Glomerular visceral epithelial cell (primary cell): ENCODE data around the gene CHCHD1.
A peak's percentile ranks its signal among the peaks of the same experiment; 100 is the strongest.
"Not testable (repeated sequence)": the region's sequence is repeated elsewhere in the genome, so short reads cannot be mapped to it uniquely, and the experiment has no call there.

Experiments used
- DNase-seq: peaks from one replicate; pipeline ENCODE4 v3.0.0-alpha.2; 2016; ENCODE audit errors: extremely low spot score

CHCHD1 gene

DNA sequence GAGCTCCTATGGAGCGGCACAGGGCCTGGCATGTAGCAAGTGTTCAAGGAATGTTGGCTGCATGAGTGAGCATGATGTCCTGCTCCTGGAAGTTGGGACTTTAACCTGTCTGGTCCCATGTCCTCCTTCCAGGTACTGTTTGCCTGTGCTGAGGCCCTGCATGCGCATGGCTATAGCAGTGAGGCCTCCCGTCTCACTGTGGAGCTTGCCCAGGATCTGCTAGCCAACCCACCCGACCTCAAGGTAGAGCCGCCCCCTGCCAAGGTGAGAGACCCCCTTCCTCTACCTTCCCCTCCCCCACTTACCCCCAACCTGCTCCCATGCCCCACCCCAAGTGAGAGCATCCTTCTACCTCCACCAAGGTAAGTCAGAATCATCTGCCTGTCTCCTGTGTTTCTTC, 11.6 kb downstream of the CHCHD1 start:
- DNase-seq: no peak

GRCh38 chr10:73795491-73795890, 13.6 kb downstream of the CHCHD1 start:
- not testable (repeated sequence) for DNase-seq

DNA sequence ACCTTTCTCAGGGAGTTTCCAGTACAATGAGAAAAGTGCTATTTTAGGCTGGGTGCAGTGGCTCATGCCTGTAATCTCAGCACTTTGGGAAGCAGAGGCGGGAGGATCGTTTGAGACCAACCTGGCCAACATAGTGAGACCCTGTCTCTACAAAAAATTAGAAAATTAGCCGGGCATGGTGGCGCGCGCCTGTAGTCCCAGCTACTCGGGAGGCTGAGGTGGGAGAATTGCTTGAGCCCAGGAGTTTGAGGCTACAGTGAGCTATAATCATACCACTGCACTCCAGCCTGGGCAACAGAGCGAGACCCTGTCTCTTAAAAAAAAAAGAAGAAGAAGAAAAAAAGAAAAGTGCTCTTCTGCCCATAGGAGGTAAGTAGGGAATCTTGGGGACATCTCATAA, 14.2 kb downstream of the CHCHD1 start:
- DNase-seq: not testable (repeated sequence)

- no peak for DNase-seq
Measured at GRCh38 chr10:73796766-73797165, 14.9 kb downstream of the CHCHD1 start.

DNA sequence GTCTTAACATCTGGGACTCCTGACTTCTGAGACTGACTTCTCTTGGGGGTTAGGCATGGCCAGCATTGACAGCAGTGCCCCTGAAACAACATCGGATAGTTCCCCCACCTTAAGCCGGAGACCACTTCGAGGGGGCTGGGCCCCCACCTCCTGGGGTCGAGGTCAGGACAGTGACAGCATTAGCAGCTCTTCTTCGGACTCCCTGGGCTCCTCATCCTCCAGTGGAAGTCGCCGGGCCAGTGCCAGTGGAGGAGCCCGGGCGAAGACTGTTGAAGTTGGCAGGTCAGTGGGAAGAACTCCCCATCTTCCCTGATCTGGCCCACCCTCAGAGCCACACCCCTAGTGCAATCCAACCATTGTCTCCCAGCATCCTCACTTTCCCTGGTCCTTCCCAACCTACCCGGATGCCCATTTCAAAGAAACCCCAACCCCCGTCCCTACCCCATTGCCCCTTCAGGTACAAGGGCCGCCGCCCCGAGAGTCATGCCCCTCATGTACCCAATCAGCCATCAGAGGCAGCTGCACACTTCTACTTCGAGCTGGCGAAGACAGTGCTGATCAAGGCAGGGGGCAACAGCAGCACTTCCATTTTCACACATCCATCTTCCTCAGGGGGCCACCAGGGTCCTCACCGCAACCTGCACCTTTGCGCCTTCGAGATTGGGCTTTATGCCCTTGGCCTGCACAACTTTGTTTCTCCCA, 15.6 kb downstream of the CHCHD1 start:
- no peak for DNase-seq

DNA sequence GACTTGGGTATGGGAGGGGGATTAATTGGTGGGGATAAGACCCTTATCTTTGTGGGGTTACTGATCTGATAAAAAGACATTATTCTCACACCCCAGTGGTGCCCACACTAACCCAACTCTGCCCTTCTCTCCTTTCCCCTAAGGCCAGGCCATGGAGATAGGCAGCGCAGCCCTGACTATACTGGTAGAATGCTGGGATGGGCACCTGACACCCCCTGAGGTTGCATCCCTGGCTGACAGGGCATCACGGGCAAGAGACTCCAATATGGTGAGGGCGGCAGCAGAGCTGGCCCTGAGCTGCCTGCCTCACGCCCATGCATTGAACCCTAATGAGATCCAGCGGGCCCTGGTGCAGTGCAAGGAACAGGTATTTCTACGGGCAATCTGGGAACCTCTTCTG, 16.2 kb downstream of the CHCHD1 start:
- DNase-seq: no peak

DNA sequence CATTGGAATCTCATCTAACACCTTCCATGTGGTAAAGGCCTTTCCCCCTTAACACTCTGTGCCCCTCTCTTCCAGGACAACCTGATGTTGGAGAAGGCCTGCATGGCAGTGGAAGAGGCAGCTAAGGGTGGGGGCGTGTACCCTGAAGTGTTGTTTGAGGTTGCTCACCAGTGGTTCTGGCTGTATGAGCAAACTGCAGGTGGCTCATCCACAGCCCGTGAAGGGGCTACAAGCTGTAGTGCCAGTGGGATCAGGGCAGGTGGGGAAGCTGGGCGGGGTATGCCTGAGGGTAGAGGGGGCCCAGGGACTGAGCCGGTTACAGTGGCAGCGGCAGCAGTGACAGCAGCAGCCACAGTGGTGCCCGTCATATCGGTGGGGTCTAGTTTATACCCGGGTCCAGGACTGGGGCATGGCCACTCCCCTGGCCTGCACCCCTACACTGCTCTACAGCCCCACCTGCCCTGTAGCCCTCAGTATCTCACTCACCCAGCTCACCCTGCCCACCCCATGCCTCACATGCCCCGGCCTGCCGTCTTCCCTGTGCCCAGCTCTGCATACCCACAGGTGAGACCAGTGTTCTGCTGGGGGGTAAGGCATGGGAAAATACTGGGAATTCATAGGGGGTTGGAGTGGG, 17.2 kb downstream of the CHCHD1 start:
- no peak for DNase-seq

GRCh38 chr10:73799899-73800559, 18.2 kb downstream of the CHCHD1 start:
- no peak for DNase-seq

- no peak for DNase-seq
Measured at GRCh38 chr10:73800560-73801252, 18.9 kb downstream of the CHCHD1 start.

GRCh38 chr10:73801253-73801590, 19.4 kb downstream of the CHCHD1 start:
- DNase-seq: no peak

- DNase-seq: no peak
Measured at GRCh38 chr10:73802276-73802991, 20.6 kb downstream of the CHCHD1 start.

DNA sequence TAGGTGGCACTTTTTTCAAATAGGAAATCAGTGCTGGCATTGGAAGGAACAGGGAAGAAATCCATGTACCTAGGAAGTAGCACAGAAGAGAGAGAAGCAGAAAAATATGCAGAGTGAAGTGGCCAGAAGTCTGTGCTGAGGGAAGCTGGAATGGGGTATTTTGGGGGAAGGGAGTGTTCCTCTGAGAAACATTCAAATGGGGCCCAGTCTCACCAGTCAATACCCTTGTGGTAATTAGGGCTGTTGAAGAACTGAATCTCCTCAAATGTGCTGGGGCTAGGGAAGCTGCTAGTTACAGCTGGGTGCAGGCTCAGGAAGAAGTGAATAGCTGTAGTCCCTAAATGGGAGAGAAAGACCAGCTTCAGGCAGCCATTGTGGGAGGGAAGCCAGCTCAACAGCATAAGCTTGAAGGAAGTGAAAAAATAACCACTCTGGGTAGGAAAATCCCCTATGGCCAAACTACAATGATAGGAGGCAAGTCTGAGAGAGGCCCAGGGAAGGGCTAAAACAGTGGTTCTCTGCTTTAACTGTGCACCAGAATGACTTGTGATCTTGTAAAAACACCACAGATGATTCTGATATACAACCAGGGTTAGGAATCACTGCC, 21.9 kb downstream of the CHCHD1 start:
- no peak for DNase-seq

- DNase-seq: no peak
Measured at GRCh38 chr10:73806176-73806950, 24.5 kb downstream of the CHCHD1 start.

- DNase-seq: no peak
Measured at GRCh38 chr10:73807471-73807870, 25.6 kb downstream of the CHCHD1 start.

DNA sequence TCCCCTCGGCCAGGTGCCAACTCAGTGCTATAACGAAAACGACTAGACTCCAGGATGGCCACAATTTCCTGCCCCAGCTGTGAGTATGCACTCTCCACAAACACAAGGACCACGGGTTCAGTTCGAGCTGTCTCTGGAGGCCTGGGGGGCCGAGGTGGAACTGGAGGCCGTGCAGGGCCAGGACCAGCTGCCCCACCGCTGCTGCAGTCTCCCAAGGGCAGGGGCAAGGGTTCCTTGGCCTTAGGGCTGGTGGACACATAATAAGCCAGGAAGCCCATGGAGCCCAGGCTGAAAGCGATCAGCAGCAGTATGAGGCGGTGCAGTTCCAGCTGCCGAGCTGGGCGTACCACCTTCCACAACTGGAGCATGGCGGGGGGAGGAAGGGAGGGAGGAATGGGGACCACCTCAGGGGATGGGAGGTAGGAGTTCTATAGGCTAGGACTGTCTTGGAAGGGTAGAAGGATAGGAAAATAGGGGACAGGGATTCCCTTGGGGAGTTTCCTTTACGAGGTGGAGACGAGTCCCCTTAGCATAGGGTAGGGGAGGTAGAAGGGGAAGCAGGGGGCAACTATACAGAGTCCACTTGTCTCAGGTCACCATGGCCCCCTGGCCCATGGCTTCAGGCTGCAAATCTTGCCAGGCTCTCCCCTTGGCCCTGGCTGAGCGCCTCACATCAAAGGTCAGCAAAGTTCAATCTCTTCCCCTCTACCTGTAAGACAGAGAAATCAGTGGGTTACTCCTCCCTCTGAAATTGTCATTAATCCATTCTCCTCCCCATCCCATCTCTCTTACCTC, 26.4 kb downstream of the CHCHD1 start:
- no peak for DNase-seq

GRCh38 chr10:73809061-73809818, 27.4 kb downstream of the CHCHD1 start:
- no peak for DNase-seq

DNA sequence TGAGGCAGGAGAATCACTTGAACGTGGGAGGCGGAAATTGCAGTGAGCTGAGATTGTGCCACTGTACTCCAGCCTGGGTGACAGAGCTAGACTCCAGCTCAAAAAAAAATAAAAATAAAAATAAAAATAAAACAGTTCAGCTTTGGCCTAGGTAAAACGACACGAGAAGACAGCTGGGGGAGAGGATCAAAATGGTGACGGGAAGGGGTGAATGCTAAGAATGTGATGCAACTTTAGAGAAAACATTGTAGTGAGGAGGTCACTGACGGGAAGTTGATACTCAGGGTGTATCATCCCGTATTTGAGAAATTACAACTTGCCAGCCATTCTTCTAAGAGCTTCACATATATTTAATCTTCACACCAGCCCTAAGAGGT, 28.5 kb downstream of the CHCHD1 start:
- DNase-seq: no peak

GRCh38 chr10:73810735-73811465, 29.1 kb downstream of the CHCHD1 start:
- peak; percentile 30 for DNase-seq

DNA sequence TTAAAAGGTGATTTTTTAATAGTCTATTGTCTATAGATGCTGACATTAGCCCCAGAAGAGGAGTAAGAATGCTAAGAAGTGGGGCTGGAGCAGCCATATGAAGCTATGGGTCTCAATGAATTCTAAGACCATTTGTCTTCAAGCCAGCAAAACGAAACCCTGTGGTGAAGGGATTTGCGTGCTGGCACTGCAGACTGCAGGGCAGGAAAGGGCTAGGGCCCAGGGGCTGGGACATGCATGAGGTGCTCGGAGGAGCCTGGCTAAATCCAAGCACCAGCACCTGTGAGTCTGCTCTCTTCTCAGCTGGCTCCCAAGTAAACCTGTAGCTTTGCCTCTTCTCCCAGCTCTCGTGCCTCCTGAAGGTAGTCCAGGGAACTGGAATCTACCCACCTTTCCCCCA, 30.8 kb downstream of the CHCHD1 start:
- DNase-seq: no peak
